Colonic mucosa (tissue), 4 donors: ENCODE results near the gene PDE9A. TPM values are rescaled to one million over a fixed set of nuclear protein-coding genes. Genes with fewer than 3 reads are reported as not detected.
A peak's percentile ranks its signal among the peaks of the same experiment; 100 is the strongest.

Experiments used
- DNase-seq: peaks from one replicate; pipeline ENCODE4 v3.0.0-alpha.2; 2020
- H3K27ac ChIP-seq: fragments of 200-600 bp; one replicate; pipeline ENCODE4 v1.8.0; 2021
- H3K27me3 ChIP-seq: fragments of 200-600 bp; one replicate; pipeline ENCODE4 v1.8.0; 2021
- H3K36me3 ChIP-seq: fragments of 200-600 bp; one replicate; pipeline ENCODE4 v1.8.0; 2021
- H3K4me1 ChIP-seq: fragments of 200-600 bp; one replicate; pipeline ENCODE4 v1.8.0; 2021; ENCODE audit warnings: mild to moderate bottlenecking
- H3K4me3 ChIP-seq: fragments of 200-600 bp; one replicate; pipeline ENCODE4 v1.8.0; 2021
- H3K9ac ChIP-seq, 2 donors: one replicate each; pipeline ENCODE4 v1.7.0; 2013; ENCODE audit warnings: control low read depth in 2 of 2, low read depth in 2 of 2, low read length in 2 of 2
- H3K9me3 ChIP-seq: fragments of 200-600 bp; one replicate; pipeline ENCODE4 v1.8.0; 2021
- intact Hi-C: fragments of 100-400 bp; cut with DNase I; formaldehyde crosslinking; loops from one replicate; pipeline ENCODE4 v1.14.1; 2022
- total RNA-seq, 2 donors: library from RNA; stranded (reverse); fragmentation: NEBNext Ultra II Directional in 1 of 2; extraction: Animal tissue kit (Norgen Biotek cat#: 25700) in 1 of 2; gene quantifications; one replicate each; pipeline ENCODE4 v1.2.1, GENCODE V29; 2021
- TF ChIP-seq, protein P1 (sequence below): fragments of 200-600 bp; IDR thresholded peaks from one replicate; pipeline ENCODE4 v1.8.0; 2022; ENCODE audit warnings: antibody characterized with exemption, mild to moderate bottlenecking
- donor health status: healthy.
- donor health status: DM: no; HTN: no; CAD: no.
- donor health status: DM: no; HTN: no; CAD: no.

Gene PDE9A
- total RNA-seq, 2 donors from 2014 or later = 37.5 to 56.0 TPM

DNA sequence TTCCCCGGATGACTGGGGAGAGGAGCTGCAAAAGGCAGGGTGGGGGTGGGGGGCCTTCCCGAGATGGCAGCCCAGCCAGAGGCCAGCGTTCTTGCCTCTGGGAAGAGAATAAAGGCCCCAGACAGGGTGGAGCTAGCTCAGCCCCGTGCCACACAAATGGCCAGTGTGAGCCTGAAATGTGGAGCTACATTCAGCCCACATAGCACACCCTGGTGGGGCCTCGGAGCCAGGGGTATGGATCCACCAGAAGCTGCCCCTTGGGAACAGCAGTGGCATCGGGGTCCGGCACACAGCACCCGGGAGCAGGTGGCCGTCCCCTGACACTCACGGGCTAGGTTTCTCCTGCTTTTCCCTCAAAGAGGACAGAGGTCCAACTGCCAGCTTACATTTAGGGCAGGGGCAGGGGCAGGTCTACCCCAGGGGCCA is 93.9 kb downstream of the PDE9A start:
- DNase-seq = no peak

DNA sequence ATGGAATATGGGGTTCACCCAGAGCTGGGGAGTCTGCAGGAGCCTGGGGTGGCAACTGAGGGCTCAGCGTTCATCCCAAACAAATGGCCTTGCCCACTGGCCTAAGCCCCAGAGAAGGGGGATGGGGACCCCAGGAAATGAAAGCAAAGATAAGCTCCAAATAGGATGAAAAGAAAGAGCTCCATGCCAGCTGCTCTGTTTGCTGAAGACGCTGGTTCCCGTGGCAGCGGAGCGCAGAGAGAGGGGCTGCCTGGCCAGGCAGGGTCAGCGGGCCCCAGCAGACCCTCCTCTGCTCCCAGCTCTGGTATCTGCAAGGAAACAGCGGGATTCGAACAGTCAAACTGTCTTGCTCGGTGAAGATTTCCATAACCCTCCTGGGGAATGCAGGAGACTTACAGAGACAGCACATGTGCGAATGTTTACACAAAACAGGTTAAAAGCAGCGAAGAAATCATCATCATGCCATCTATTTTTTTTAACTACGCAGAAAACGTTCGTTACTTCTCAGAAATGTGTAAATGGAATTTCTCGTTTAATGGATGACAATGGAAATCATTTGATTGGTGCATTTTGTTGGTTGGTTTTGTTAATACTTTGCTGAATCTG is 94.4 kb downstream of the PDE9A start:
- Histone ChIP-seq H3K36me3 (no peaks in the 10 kb centered on the region), H3K4me3 (no peak overlapping the region), H3K27ac (peak overlapping the region; percentile 24), H3K4me1 (peaks cover 17% of the 10 kb centered on the region), H3K9ac (no peak overlapping the region), H3K27me3 (no peaks in the 10 kb centered on the region), H3K9me3 (no peaks in the 10 kb centered on the region)
- TF ChIP-seq, protein P1, sequence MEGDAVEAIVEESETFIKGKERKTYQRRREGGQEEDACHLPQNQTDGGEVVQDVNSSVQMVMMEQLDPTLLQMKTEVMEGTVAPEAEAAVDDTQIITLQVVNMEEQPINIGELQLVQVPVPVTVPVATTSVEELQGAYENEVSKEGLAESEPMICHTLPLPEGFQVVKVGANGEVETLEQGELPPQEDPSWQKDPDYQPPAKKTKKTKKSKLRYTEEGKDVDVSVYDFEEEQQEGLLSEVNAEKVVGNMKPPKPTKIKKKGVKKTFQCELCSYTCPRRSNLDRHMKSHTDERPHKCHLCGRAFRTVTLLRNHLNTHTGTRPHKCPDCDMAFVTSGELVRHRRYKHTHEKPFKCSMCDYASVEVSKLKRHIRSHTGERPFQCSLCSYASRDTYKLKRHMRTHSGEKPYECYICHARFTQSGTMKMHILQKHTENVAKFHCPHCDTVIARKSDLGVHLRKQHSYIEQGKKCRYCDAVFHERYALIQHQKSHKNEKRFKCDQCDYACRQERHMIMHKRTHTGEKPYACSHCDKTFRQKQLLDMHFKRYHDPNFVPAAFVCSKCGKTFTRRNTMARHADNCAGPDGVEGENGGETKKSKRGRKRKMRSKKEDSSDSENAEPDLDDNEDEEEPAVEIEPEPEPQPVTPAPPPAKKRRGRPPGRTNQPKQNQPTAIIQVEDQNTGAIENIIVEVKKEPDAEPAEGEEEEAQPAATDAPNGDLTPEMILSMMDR = no peak
- no peak for DNase-seq
- intact Hi-C loops = loop anchor here (5.0 kb wide), 1 partner anchor 156 kb away; no protein-coding TSS in a partner anchor

More for the DNA sequence above, 93.9 kb downstream of the PDE9A start:
- no peaks in the 10 kb centered on the region for H3K36me3 ChIP-seq
- H3K27ac ChIP-seq = peak overlapping the region; percentile 24
- no peak overlapping the region for H3K9ac ChIP-seq
- no peaks in the 10 kb centered on the region for H3K9me3 ChIP-seq
- intact Hi-C loops = loop anchor here (5.0 kb wide), 1 partner anchor 155 kb away; no protein-coding TSS in a partner anchor
- TF ChIP-seq, protein P1 = no peak
- H3K4me3 ChIP-seq = no peak overlapping the region
- H3K4me1 ChIP-seq = peaks cover 17% of the 10 kb centered on the region
- H3K27me3 ChIP-seq = no peaks in the 10 kb centered on the region

DNA sequence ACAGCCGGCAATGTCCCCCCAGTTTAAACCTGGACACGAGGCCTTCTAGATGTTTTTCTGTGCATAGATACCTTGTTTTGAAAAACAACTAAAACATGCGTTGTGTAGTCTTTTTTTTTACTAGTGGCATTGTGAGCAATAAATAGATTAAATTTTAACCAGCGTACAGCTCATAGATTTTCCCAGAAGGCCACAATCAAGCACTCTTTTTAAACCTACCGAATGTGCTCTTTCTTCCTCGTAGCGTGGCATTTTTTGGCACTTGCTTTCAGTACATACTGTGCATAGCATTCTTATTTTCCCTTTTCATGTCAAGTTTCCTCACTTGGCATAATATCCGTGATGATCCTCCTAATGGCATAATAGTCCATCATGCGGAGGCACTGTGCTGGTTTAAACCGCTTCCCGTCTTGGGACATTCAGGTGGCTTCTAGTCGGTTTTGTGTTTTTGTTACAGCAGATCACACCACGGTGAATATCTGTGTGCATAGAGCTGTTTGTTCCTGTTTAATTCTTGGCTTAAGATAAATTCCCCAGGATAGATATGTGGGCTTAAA is 95.3 kb downstream of the PDE9A start:
- peaks cover 17% of the 10 kb centered on the region for H3K4me1 ChIP-seq
- peak overlapping the region in 1 of 2 donors; percentile 58 for H3K9ac ChIP-seq
- no peak for DNase-seq
- TF ChIP-seq, protein P1 = no peak
- peak overlapping the region; percentile 32 for H3K27ac ChIP-seq
- no peaks in the 10 kb centered on the region for H3K36me3 ChIP-seq
- intact Hi-C loops = loop anchor here (5.0 kb wide), 1 partner anchor 156 kb away; no protein-coding TSS in a partner anchor
- no peak overlapping the region for H3K4me3 ChIP-seq
- no peaks in the 10 kb centered on the region for H3K27me3 ChIP-seq
- H3K9me3 ChIP-seq = no peaks in the 10 kb centered on the region

DNA sequence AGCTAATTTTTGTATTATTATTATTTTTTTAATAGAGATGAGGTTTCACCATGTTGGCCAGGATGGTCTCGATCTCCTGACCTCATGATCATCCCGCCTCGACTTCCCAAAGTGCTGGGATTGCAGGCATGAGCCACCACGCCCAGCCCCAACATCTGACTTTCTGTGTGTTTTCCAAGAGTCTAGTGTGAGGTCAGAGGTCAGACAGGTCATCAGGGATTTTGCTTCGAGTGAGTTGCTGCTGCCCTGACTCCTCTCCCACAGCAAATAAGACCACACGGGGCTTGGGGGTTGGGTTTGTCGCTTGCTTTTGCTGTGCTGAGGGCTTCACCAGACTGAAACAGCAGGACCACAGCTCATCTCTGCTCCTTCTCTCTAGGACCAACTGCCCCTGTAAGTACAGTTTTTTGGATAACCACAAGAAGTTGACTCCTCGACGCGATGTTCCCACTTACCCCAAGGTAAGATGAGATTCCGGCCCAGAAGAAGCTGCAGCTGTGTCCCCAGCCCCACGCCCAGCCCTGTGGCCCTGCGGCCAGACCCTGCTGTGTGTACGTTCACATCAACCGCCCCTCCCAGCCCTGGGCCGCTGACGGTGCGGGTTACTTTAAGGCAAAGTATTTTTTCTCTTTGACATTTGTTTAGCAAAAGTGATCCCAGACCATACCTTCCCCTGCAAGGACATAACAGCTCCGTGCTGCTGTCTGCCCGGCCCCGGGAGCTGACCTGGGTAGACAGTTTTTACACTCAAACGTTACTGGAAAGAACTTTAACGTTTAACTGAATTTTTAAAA is 97.5 kb downstream of the PDE9A start:
- Histone ChIP-seq H3K4me1 (peaks cover 17% of the 10 kb centered on the region), H3K9ac (no peak overlapping the region), H3K9me3 (no peaks in the 10 kb centered on the region), H3K36me3 (no peaks in the 10 kb centered on the region), H3K27me3 (no peaks in the 10 kb centered on the region), H3K27ac (no peak overlapping the region), H3K4me3 (no peak overlapping the region)
- TF ChIP-seq, protein P1 = no peak
- no peak for DNase-seq
- intact Hi-C loops = no loop called here

DNA sequence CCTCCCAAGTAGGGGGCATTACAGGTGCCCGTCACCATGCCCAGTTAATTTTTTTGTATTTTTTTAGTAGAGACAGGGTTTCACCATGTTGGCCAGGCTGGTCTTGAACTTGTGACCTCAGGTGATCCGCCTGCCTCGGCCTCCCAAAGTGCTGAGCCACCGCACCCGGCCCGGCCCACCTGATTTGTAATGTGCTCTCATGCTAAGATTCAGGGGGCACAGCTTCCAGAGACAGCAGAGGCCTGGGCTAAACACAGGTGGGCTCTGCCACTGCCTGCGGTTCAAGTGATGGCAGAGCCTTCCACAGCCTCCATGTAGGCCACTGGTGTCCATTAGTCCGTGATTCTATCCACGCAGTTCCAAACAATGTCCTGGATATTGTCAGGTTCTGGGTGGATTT is 98.4 kb downstream of the PDE9A start:
- Histone ChIP-seq H3K9ac (no peak overlapping the region), H3K27ac (no peak overlapping the region), H3K36me3 (no peaks in the 10 kb centered on the region), H3K27me3 (no peaks in the 10 kb centered on the region), H3K4me3 (no peak overlapping the region), H3K4me1 (peaks cover 17% of the 10 kb centered on the region), H3K9me3 (no peaks in the 10 kb centered on the region)
- no peak for DNase-seq
- intact Hi-C loops = no loop called here
- TF ChIP-seq, protein P1 = no peak
